GM21447 (cell line): Measurements from ENCODE around the gene GPS1.

Experiments used
- ATAC-seq: cut with Tn5 transposase; IDR thresholded peaks from one replicate; pipeline ENCODE4 v1.9.1; 2021; ENCODE audit not compliant: unreplicated experiment

The GPS1 gene

DNA sequence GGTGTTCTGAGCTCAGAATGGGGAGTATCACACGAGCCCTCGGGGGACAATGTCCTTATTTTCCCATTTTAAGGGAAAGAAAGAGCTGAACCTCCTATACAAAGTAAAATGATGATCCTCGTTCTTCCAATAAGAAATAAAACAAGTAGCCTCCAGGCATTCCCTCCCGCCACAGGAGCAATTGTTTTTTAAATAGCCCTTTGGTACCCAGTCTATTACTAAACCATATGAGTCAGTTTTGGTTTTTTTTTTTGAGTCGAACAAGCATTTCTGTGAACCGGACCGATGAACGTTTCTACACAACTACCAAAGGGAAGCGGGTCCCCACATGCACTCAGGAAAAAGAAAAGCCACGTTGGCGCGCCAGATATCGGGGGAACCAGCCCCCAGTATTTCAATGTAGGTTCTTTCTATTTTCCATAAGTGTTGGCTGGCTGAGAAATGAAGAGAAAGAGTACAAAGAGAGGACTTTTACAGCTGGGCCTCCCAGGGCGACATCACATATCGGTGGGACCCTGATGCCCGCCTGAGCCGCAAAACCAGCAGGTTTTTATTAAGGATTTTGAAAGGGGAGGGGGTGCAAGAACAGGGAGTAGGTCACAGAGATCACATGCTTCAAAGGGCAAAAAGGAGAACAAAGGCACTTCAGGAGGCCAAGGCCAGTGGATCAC lies 10.4 kb upstream of the GPS1 start:
- no peak for ATAC-seq

- ATAC-seq = no peak
These were observed 9.0 kb upstream of the GPS1 start for GRCh38 chr17:82042649-82043048.

DNA sequence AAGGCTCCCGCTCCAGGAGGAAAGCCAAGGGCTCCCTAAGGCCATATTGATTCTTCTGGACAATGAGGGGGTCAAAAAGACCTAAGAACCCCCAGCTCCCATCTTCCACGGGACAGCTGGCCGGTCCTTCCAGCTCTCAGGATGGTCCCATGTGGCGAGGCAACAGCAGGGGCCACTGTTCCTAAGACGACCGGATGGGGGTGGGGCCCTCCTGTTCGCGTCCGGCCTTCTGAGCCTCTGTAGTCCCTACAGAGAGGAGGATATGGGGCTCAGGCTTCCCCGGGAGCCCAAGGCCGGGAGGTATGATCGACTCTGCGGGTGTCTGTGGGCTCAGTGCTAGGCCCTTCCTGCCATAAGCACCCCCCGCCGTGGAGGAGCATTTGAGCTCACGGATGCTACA lies 8.2 kb upstream of the GPS1 start:
- ATAC-seq = no peak

GRCh38 chr17:82045936-82046484 lies 5.7 kb upstream of the GPS1 start:
- no peak for ATAC-seq

DNA sequence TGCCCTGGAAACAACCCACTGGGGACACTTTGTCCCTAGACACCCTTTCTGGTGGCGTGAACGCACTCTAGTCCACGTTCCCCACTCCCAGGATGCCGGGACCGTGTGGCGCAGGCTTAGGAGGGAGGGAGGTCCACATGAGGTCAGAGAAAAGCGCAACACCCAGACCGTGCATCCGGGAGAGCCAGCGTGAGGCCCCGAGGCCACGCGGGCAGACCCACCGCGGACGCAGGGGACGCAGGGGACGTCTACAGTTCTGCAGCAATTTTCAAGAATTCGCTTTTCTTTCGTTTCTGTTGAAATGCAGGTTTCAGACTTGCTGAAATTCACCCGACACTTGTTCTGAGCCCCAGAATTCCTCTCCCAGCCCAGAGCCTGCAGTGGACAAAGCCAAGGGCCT lies 4.8 kb upstream of the GPS1 start:
- no peak for ATAC-seq

GRCh38 chr17:82047379-82047778 lies 4.3 kb upstream of the GPS1 start:
- ATAC-seq = no peak

GRCh38 chr17:82047914-82048570 lies 3.7 kb upstream of the GPS1 start:
- no peak for ATAC-seq

GRCh38 chr17:82048571-82048971 lies 3.1 kb upstream of the GPS1 start:
- no peak for ATAC-seq

DNA sequence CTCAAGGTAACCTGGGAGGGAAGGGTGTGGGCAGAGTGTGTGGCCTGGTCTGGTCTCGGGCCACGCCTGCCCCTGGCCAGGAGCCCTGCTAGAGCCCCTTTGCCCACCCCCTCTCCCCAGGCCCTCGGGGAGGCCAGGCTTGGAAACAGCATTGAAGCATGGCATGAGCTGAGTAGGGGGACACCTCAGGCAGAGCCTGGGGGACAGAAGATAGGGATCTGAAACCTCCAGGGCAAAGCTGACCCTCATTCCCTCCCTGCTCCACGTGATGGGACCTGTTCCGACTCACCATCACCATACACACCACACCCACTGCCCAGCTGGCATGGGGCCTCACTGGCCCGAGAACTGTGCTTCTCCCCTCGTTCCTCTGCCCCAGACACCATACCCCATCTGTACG lies 2.6 kb upstream of the GPS1 start:
- no peak for ATAC-seq

- no peak for ATAC-seq
These were observed 2.2 kb upstream of the GPS1 start for GRCh38 chr17:82049521-82049971.

DNA sequence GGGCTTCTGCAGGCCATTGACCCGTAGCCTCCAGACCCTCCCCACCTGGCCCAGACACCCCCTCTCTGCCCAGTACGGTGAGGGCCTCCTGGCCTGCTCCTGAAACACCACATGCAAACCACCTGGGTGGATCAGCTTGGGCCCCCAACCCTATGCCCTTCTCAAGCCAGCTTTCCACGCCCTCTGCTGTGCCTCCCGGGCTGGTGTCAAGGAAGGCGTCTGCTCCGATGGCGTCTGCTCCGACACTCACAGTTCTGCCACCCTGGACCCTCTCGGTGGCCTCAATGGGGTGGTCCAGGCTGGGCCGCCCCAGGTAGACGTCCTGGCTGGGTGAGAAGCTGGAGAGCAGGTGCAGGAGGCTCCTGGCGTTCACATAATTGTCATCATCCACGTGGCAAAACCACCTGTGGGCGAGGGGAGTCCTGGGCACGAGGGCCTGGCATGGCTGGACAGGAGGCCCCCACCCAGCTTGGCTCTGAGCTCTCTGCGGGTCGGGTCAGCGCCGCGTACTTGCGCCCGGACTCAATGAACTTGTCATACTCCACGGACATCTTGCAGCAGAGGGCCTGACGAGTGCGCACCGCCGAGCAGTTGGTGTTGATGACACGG lies 1.4 kb upstream of the GPS1 start:
- ATAC-seq = no peak

- no peak for ATAC-seq
These were observed 697 bp upstream of the GPS1 start for GRCh38 chr17:82050761-82051641.

- no peak for ATAC-seq
These were observed 951 bp downstream of the GPS1 start for GRCh38 chr17:82052638-82053059.

- ATAC-seq = no peak
These were observed 1.4 kb downstream of the GPS1 start for GRCh38 chr17:82053130-82053529.

DNA sequence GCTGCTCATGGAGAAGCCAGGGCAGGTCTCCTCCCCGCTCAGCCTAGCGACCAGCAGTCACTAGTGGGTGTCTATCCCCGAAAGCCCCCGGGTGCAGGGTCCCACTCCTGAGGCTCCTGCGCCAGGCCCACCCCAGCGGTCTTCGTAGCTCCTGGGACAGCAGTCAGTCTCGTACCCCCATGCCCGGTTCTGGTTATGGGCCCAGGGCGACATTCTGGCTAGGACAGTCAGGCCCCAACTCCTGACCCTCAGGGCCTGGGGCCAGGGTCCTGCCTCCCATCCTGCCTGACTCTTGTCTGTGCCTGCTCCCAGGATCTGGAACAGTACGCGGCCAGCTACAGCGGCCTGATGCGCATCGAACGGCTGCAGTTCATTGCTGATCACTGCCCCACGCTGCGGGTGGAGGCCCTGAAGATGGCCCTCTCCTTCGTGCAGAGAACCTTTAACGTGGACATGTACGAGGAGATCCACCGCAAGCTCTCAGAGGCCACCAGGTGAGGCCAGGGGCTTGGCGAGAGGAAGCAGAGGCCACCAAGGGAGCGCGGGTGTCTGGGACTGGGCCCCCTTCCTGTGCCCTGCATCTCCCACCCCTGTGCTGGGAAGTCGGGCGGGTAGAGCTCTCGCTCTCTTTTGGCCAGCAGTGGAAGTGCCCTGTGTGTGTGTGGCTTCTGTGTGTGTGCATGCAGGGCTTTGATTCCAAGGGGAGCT lies 2.0 kb downstream of the GPS1 start:
- no peak for ATAC-seq

DNA sequence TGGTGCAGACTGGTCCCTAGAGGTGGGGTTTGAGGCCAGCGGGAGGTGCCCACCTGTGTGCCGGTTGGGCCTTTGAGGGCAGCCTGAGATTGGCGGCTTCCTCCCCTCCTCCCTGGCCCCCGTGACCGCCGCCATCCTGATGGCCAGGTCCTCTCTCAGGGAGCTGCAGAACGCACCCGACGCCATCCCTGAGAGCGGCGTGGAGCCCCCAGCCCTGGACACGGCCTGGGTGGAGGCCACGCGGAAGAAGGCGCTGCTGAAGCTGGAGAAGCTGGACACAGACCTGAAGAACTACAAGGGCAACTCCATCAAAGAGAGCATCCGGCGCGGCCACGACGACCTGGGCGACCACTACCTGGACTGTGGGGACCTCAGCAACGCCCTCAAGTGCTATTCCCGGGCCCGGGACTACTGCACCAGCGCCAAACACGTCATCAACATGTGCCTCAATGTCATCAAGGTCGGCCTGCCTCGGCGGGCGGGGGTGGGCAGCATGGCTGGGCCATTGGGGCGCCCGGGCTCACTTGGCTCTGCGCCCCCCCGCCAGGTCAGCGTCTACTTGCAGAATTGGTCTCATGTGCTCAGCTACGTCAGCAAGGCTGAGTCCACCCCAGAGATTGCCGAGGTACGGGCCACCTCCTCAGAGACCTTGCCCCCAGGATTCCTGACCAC lies 2.8 kb downstream of the GPS1 start:
- ATAC-seq = no peak

- no peak for ATAC-seq
These were observed 3.6 kb downstream of the GPS1 start for GRCh38 chr17:82055023-82055964.

DNA sequence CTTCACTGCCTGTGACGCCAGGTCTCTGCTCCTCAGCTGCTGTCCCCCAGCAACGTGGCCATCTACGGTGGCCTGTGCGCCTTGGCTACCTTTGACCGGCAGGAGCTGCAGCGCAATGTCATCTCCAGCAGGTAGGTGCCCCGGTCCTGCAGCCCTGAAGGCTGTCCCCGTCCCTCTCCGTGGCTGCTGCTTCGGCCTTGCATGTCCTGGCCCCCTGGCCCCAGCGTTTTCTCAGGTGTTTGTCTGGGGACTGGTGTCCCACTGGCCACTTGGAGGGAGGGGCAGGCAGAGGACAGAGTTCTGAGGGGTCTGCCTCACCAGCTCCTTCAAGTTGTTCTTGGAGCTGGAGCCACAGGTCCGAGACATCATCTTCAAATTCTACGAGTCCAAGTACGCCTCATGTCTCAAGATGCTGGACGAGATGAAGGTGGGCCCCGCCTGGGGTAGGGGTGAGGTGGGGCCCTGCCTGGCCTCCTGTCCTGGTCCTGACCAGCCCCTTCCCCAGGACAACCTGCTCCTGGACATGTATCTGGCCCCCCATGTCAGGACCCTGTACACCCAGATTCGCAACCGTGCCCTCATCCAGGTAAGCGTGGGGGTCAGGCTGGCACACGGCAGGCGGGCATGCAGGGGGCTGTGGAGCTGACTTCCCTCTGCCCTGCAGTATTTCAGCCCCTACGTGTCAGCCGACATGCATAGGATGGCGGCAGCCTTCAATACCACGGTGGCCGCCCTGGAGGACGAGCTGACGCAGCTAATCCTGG lies 4.4 kb downstream of the GPS1 start:
- ATAC-seq = no peak
